A673 (cell line): ENCODE data around the gene TJP2. TPM values are rescaled to one million over a fixed set of nuclear protein-coding genes. Genes with fewer than 3 reads are reported as not detected.

Experiments used
- BruUV-seq: library from RNA; stranded (reverse); fragments of 400-500 nt; replicated peaks from 2 replicates; lab custom pipeline; 2021; lab: Mats Ljungman, UMichigan
- CTCF ChIA-PET: fragments of 300-600 bp; sonication (Branson Sonifier 250); formaldehyde crosslinking; loops from one replicate; lab custom pipeline; 2022; ENCODE audit warnings: antibody characterized with exemption; lab: Charles Lee
- POLR2A ChIA-PET: fragments of 300-600 bp; sonication (Branson Sonifier 250); formaldehyde crosslinking; loops from one replicate; lab custom pipeline; 2022; ENCODE audit warnings: antibody characterized with exemption; ENCODE audit not compliant: low non-redundant PET; lab: Charles Lee
- DNase-seq: peaks from one replicate; pipeline ENCODE4 v3.0.0-alpha.2; 2015; ENCODE audit warnings: low spot score
- H3K27ac ChIP-seq: fragments of 200-600 bp; sonication (generic); 2 replicates; pipeline ENCODE4 v1.5.1; 2016; ENCODE audit warnings: mixed run types, low read depth, mild to moderate bottlenecking, mixed read lengths, antibody characterized with exemption, low read length; ENCODE audit not compliant: poor library complexity, severe bottlenecking
- H3K27me3 ChIP-seq: fragments of 200-600 bp; sonication (generic); replicated peaks from 2 replicates; pipeline ENCODE4 v1.6.1; 2017; ENCODE audit warnings: mixed run types, low read depth, mild to moderate bottlenecking, mixed read lengths, antibody characterized with exemption, low read length; ENCODE audit not compliant: insufficient read depth, poor library complexity
- H3K36me3 ChIP-seq: fragments of 200-600 bp; sonication (generic); 2 replicates; pipeline ENCODE4 v1.6.1; 2016; ENCODE audit warnings: mixed run types, mild to moderate bottlenecking, mixed read lengths, antibody characterized with exemption, low read length; ENCODE audit not compliant: insufficient read depth, poor library complexity, severe bottlenecking
- H3K4me1 ChIP-seq: fragments of 200-600 bp; sonication (generic); 2 replicates; pipeline ENCODE4 v1.6.1; 2017; ENCODE audit warnings: mixed run types, mild to moderate bottlenecking, mixed read lengths, antibody characterized with exemption, low read length; ENCODE audit not compliant: insufficient read depth, poor library complexity, severe bottlenecking
- H3K4me3 ChIP-seq: fragments of 200-600 bp; sonication (generic); 2 replicates; pipeline ENCODE4 v1.5.1; 2016; ENCODE audit warnings: low read depth, mixed run types, mild to moderate bottlenecking, mixed read lengths, low read length; ENCODE audit not compliant: poor library complexity, severe bottlenecking
- H3K9me3 ChIP-seq: fragments of 200-600 bp; sonication (generic); 2 replicates; pipeline ENCODE4 v1.6.1; 2016; ENCODE audit warnings: mixed run types, low read depth, mild to moderate bottlenecking, mixed read lengths, antibody characterized with exemption, low read length; ENCODE audit not compliant: poor library complexity, severe bottlenecking
- EZH2 ChIP-seq: fragments of 200-600 bp; sonication (generic); IDR thresholded peaks from 2 replicates; pipeline ENCODE4 v1.6.1; 2017; ENCODE audit warnings: borderline replicate concordance, low read depth, mild to moderate bottlenecking, mixed read lengths, antibody characterized with exemption, low read length; ENCODE audit not compliant: poor library complexity, severe bottlenecking
- intact Hi-C: fragments of 100-400 bp; cut with micrococcal nuclease; formaldehyde crosslinking; loops from one replicate; pipeline ENCODE4 v1.10.0; 2022; ENCODE audit not compliant: unreplicated experiment
- total RNA-seq: library from RNA; stranded (reverse); gene quantifications from 2 replicates; pipeline ENCODE4 v1.2.3, GENCODE V29; 2021
- TF ChIP-seq, protein P1 (sequence below): fragments of 300-800, 200-600 bp; sonication (generic); conservative IDR thresholded peaks from 2 replicates; pipeline ENCODE4 v1.5.1; 2017; ENCODE audit warnings: low read depth, mild to moderate bottlenecking, antibody characterized with exemption, low read length, moderate library complexity, mixed read lengths

Gene TJP2
- total RNA-seq, 1 experiment from 2014 or later, result 7.2 TPM

DNA sequence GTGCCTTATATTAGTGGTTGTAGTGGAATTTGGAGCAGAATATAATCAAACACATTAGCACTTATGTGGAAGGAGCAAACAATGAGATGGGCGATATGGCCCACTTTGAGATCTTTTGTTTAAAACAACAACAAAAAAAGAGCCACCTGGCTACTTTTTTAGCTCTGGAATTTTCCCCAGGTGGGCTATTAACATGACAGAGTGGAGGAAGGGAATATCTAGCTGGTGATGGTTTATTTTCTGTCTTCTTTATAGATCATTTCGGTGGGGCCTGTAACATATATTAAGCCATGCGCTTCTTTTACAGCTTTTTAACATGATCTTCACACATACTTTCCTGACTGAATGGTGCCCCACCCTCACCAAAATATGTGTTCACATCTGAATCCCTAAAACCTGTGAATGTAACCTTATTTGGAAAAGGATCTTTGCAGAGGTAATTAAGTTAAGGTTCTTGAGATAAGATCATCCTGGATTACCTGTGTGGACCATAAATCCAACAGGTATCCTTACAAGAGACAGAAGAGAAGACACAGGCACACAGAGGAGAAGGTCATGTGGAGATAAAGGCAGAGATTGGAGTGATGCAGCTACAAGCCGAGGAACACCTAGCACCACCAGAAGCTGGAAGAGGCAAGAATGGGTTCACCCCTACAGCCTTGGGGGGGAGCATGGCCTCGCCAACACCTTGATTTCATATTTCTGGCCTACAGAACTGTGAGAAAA lies 134.3 kb downstream of the TJP2 start:
- BruUV-seq, result no TSS peak

DNA sequence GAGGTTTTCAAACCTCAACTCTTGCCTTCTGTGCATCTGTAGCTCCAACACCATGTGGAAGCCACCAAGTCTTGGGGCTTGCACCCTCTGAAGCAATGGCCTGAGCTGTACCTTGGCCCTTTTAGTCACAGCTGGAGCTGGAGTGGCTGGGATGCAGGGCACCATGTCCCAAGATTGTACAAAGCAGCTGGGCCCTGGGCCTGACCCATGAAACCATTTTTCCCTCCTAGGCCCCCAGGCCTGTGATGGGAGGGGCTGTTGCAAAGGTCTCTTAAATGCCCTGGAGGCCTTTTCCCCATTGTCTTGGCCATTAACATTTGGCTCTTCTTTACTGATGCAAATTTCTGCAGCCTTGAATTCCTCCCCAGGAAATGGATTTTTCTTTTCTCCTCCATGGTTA lies 139.1 kb downstream of the TJP2 start:
- intact Hi-C loops, result no loop called here
- no peaks in the 10 kb centered on the region for H3K36me3 ChIP-seq
- ChIA-PET POLR2A (no interaction called here), CTCF (no interaction called here)
- peaks cover 3% of the 10 kb centered on the region for H3K27me3 ChIP-seq
- DNase-seq, result no peak
- no peaks in the 10 kb centered on the region for H3K4me1 ChIP-seq
- BruUV-seq, result no TSS peak
- peaks cover 6% of the 10 kb centered on the region for H3K9me3 ChIP-seq
- no peak overlapping the region for H3K4me3 ChIP-seq
- TF ChIP-seq, protein P1, sequence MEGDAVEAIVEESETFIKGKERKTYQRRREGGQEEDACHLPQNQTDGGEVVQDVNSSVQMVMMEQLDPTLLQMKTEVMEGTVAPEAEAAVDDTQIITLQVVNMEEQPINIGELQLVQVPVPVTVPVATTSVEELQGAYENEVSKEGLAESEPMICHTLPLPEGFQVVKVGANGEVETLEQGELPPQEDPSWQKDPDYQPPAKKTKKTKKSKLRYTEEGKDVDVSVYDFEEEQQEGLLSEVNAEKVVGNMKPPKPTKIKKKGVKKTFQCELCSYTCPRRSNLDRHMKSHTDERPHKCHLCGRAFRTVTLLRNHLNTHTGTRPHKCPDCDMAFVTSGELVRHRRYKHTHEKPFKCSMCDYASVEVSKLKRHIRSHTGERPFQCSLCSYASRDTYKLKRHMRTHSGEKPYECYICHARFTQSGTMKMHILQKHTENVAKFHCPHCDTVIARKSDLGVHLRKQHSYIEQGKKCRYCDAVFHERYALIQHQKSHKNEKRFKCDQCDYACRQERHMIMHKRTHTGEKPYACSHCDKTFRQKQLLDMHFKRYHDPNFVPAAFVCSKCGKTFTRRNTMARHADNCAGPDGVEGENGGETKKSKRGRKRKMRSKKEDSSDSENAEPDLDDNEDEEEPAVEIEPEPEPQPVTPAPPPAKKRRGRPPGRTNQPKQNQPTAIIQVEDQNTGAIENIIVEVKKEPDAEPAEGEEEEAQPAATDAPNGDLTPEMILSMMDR, result no peak
- TF ChIP-seq EZH2, result no peak
- no peak overlapping the region for H3K27ac ChIP-seq

More for the DNA sequence above, 134.3 kb downstream of the TJP2 start:
- DNase-seq, result no peak
- no peaks in the 10 kb centered on the region for H3K36me3 ChIP-seq
- H3K27me3 ChIP-seq, result no peaks in the 10 kb centered on the region
- intact Hi-C loops, result no loop called here
- H3K27ac ChIP-seq, result no peak overlapping the region
- H3K9me3 ChIP-seq, result peaks cover 6% of the 10 kb centered on the region
- TF ChIP-seq, protein P1, result no peak
- no peak for TF ChIP-seq EZH2
- ChIA-PET CTCF (no interaction called here), POLR2A (no interaction called here)
- H3K4me3 ChIP-seq, result no peak overlapping the region
- H3K4me1 ChIP-seq, result no peaks in the 10 kb centered on the region

DNA sequence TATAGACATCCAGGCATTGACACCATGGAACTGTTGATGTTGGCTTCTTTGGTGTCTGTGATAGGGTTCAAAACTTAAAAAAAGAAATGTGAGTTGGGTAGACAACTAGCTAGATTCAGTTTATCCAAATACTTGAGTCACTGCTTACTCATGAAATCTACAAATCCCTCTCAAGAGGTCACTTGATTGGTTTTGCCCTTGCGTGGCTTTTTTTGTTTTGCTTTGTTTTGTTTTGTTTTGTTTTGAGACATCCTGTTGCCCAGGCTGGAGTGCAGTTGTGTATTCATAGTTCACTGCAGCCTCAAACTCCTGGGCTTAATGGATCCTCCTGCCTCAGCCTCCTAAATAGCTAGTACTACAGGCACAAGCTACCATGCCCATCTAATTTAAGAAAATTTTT lies 140.5 kb downstream of the TJP2 start:
- peaks cover 8% of the 10 kb centered on the region for H3K27me3 ChIP-seq
- TF ChIP-seq, protein P1, result no peak
- no peak for TF ChIP-seq EZH2
- ChIA-PET CTCF (no interaction called here), POLR2A (no interaction called here)
- H3K36me3 ChIP-seq, result no peaks in the 10 kb centered on the region
- peaks cover 6% of the 10 kb centered on the region for H3K9me3 ChIP-seq
- BruUV-seq, result no TSS peak
- no peaks in the 10 kb centered on the region for H3K4me1 ChIP-seq
- intact Hi-C loops, result no loop called here
- H3K27ac ChIP-seq, result no peak overlapping the region
- no peak overlapping the region for H3K4me3 ChIP-seq
- no peak for DNase-seq
